AML-193 (cell line): ENCODE results near the gene ZBTB38.

Experiments used
- DNase-seq, 2 experiments: peaks; one replicate each; lab custom pipeline; 2025; lab: John Stamatoyannopoulos, UW

Gene ZBTB38

DNA sequence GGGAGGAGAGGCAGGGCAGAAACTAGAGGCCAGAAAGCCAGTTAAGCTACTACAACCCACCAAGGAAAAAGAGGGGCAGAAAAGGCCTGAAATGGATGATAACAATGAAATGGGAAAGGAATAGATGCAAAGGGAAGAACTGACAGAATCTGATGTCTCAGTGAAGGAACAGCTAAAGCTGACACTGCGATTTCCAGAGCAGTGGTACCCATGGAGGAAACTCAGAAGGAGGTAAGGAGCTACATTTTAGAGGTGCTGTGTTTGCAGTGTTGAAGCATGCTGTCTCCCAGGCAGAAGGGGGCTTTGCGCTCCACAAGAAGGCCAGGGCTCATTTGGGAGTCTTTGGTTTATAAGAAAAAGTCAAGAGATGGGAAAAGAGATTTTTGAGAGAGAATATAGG, 38.0 kb downstream of the ZBTB38 start:
- DNase-seq: no peak

DNA sequence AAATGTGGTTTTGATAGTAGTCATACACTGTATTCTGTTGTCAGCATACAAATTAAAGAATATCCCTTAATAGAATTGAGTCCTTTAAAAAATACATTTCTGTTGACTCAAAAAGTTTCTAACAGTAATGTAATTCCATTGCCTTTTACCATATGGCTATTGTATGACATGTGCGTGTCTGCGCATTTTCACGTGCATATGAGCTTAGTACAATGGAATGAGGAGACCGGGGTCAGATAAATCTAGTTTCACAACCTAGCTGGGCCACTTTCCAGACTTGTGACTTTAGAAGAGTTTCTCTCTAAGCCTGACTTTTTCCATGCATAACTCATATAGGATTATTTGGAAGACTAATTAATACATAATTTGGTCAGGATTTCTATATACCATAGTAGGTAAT, 38.7 kb downstream of the ZBTB38 start:
- no peak for DNase-seq

DNA sequence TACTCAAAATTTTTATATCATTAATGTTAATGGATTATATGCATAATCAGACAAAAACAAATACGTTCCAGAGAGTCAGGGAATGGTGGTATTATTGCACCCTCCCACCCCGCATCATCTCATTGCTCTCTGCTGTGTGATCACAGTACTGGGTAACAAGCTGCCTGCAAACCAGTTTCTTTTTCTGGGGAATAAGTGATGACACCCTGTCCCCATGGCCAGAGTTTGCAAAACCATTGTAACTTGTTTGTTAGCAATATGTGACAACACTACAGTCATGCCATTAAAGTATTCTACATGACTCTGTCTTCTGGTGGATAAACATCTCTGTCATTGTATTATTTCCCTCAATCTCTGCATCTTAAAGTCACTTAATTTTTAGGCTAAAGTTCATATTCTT, 39.5 kb downstream of the ZBTB38 start:
- no peak for DNase-seq

DNA sequence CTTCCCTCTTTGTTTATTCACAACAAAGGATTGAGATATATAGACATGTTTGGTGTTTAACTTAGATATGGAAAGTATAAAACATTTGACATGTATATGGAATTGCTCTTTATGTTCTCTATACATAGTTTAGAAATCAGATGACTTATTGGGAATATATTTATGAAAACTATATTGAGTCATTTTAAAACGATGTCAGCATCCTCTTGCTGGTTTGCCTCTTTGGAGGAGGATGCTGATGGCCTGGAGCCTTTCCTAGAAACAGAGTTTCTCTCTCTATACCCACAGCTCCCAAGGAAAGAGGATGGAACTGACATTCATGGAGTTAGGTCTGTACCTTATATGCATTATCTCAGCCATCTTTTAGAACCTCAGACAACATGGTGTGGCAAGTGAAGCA, 40.3 kb downstream of the ZBTB38 start:
- no peak for DNase-seq

DNA sequence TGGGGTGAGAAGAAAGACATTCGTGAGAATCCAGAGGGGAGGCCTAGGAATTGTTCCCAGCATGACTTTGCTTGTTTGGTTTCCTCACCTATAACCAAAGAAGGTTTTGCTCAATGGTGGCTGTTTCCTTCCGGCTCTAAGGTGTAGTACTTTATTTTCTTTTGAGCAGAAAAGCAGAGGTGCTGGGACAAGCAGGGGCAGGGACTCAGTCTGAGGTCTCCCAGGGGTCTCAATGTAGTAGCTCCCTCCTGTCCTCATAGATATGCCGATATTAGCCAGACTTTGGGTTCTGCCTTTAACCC, 41.6 kb downstream of the ZBTB38 start:
- no peak for DNase-seq

DNA sequence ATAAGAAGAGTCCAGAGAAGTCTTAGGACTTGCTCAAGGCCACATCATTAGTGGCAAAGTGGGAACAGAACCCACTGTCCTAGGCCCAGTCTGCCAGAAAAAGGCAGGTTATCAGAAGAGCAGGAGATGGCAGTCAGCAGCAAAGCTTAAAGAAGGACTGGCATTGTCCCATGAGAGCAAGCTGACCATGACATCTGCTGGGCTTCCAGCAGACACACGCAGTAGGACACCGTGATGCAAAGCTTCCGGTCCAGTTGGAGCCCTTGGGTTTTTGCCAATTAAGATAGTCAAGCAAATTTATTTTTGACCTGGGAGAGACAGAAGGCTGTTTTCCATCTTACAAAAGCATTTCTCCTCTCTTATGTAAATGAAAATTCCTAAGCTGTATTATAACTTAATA, 42.1 kb downstream of the ZBTB38 start:
- no peak for DNase-seq

DNA sequence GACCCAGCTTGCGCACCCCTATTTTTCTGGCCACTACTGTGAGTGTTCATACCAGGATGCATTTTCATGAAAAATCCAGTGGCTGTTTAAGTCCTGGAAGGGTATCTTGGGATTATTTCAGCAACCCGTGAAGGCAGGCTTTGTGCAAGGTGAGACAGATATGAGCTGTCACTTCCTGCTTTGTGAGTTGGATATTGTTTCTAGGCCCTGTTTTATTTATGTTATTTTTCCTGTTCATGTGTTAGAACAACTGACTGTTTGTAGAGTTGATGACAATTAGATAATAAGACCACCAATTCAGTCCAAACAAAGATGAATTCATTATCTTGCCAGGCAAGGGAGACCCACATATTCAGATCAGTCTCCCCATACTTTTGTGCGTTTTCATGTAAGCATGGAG, 42.5 kb downstream of the ZBTB38 start:
- no peak for DNase-seq

DNA sequence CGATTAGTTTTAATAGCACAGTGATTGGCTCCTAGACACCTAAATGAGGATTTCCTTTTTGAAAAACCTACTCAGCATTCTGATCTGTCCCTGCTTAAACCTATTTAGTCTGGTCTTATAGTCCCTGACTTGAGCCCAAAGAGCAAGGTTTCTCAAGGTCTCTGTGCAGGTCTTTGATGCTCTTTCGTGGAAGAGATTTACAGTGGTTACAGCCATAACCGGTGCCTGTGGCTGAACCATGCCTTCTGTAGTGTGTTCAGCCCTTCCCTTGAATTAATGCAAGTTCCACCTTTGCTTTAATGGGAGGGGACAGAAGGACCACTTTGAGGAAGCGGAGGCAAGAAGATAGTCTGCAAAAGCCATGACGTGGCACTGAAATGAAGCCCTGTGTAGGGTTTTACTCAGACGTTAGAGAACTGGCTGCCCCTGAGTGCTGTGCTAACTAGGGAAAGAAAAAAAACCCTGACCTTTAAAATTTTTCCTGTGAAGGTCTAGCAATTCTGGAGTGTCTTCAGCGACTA, 43.0 kb downstream of the ZBTB38 start:
- DNase-seq: no peak

DNA sequence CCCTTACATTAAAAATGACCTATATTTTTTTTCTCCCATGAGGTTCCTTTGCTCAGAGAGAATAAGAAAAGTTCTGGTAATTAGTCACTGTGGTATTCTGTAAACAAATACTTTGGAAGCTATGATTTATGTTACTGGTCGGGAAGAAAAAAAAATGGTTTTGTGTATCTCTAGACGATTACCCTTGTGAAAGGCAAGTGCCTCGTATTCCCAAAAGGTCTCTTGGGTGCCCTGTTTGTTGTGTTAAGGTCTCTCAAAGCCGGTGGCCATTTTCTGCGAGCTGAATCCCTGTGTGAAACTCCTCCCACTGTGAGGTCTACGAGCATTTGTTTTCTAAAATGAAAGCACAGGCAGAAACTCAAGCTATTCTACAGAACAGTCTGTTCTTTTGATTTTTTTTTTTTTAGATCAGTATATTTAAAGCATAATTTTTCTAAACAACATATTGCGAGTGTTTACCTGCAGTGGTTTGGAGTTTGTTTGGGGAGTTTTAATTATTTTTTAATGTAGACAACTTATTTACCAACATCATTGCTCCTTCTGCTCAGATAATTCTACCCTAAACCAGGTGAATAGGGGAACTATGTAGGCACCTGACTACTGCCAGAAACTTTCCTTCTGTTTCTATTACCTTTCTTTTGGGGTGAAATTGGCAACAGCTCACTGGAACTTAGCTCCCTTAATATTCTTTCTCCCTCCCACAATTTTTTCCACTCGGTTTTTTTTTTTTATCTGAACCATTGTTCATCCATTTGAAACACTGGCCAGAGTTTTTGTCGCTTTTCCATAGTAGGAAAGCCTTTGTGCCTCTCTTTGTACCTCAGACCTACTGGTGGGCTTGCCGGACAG, 44.0 kb downstream of the ZBTB38 start:
- no peak for DNase-seq

DNA sequence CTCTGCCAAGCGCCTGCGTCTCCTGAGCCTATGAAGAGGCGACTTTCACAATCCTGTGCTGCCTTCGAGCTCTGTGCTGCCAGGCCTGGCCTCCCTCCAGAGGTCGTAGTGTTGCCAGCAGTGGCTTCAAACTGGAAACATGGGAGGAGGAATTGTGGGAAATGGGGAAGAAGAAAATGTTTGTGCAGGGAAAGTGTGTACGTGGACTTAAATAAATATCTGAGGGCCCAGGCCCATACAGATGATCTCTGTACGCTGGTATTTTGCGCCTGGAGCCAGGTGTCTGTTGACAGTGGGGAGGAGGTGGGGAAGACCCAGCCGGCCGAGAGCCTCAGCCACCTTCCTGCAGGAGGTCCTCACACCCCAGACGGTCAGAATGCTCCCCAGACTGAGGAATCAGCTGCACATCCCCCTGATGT, 44.6 kb downstream of the ZBTB38 start:
- DNase-seq: no peak

DNA sequence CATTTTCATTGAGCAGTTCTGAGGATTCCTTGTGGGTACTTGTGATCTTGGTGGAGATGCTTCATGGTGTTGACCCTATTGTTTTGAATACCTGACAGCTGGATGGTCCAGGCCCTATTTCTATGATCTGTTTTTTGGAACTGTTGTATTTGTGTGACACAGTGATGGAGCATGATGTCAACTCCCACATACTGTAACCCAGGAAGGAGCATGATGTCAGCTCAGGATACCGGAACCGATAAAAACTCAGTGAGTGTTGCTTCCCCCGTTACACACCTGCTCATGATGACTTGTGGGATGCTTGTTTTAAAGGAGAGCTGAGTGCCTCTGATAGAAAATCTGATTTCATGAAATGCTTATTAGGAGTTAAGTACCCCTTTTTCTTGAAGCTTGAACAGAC, 45.1 kb downstream of the ZBTB38 start:
- DNase-seq: no peak

DNA sequence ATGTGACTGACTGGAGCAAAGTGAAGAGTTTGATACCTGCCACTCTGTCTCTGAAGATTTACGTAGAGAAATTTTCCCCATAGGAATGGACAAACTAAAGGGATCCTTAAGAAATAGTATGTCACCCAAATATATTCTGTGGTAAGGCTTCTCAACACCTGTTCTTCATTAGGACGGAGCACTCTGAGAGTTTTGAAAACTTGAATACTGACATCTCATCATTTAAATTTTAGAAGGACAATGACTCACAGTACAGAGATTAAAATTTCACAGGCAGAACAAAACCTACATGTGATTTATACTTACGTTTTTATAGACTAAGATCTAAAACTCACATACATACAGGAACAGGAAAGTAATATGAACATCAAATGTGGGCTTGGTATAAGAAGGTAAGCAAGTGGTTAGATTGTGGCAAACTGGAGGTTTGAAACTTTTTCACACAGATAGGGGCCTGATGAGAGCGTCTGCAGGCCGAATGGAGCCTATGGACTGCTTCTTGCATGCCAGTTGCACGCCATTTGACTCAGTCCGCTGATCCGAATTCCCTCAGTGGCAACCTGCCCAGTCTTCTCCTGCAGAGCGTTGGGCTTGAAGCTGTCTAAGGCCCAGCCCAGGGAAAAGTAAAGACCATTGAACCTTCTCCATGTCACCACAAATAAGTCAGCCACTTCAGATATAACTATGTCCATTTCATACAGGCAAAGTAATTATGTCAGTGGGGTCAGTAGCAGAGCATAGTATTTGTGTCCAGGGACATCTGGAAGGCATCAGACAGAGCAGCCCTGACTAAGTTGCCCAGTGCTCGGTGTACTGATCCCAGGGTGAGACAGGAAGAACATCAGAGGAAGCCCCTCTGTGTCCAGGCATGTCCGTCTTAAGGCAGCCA, 45.7 kb downstream of the ZBTB38 start:
- no peak for DNase-seq

DNA sequence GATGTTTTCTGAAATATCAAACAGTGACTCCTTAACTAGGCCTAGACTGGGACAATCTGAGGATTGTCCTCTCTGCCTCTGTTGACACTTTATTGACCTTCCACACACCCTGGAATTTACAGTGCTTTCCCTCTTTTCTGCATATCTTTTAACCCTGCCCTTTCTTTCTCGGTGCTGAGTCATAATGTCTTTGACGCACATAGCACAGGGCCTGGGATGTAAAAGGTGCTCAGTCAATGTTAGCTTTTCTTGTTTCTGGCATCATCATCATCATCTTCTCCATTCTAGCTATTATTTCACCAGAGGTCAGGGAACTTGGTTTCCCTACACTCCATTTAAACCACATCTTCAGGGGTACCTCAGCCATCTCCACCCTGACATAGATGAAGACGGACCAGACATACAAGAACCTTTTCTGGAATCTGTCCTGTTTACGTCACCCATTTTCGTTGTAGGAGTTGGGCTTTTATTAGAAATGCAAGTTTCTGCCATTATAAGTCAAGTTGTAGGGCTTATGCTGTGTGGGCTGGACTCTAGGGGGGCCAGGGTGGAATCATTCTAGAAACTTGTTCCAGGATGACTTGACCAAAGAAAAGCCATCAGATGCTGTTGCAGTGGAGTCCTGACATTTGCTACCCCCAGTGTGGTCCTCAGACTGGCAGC, 46.6 kb downstream of the ZBTB38 start:
- no peak for DNase-seq

DNA sequence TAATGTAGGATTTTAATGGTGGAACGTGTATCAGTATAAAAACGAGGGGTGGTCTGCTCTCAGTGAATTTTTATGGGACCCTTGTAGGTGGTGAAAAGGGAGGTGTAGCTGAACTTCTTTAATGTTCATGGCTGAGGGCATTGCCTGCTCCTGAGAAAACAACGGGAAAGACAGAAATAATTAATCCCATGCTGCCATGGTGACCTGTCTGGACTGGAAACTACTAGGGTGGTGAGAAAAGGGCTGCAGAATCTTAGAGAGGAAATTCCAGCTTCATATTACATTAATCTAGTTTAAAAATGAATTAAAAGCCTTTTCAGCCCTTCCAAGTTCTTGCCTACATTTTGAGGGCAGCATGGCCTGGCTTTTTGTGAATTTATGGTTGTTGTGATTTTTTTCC, 47.6 kb downstream of the ZBTB38 start:
- DNase-seq: no peak
